Right lobe of liver (tissue), 6 donors: ENCODE measurements around the gene FEN1. TPM values are rescaled to one million over a fixed set of nuclear protein-coding genes. Genes with fewer than 3 reads are reported as not detected.

Experiments used
- ATAC-seq, 4 donors: fragments of 200-7000 bp; cut with Tn5 transposase; one replicate each; pipeline ENCODE4 v1.9.1; 2020; ENCODE audit warnings: mild to moderate bottlenecking in 4 of 4, moderate library complexity in 4 of 4
- DNase-seq, 3 donors: peaks; one replicate each; pipeline ENCODE4 v3.0.0-alpha.2; 2020
- H3K27ac ChIP-seq, 3 donors: fragments of 200-600 bp; one replicate each; pipeline ENCODE4 v1.8.0; 2022
- H3K27me3 ChIP-seq, 2 donors: fragments of 200-600 bp; one replicate each; pipeline ENCODE4 v1.8.0; 2022
- H3K36me3 ChIP-seq, 4 donors: fragments of 200-600 bp; sonication (generic) in 1 of 4; one replicate each; pipeline versions ENCODE4 v1.5.1 to v1.8.0; 2017 to 2022; ENCODE audit warnings: control low read depth in 1 of 4
- H3K4me1 ChIP-seq, 4 donors: fragments of 200-600 bp; sonication (generic) in 1 of 4; one replicate each; pipeline versions ENCODE4 v1.5.1 to v1.8.0; 2017 to 2022; ENCODE audit warnings: control low read depth in 1 of 4
- H3K4me3 ChIP-seq, 3 donors: fragments of 200-600 bp; one replicate each; pipeline ENCODE4 v1.8.0; 2022
- H3K9me3 ChIP-seq, 4 donors: fragments of 200-600 bp; sonication (generic) in 1 of 4; one replicate each; pipeline versions ENCODE4 v1.5.1 to v1.8.0; 2017 to 2022; ENCODE audit warnings: control low read depth in 1 of 4
- POLR2A ChIP-seq: fragments of 450-650 bp; IDR thresholded peaks from one replicate; pipeline ENCODE4 v1.6.1; 2017; ENCODE audit warnings: antibody characterized with exemption, mild to moderate bottlenecking
- WGBS: methylation state at CpG from one replicate; pipeline ENCODE4 v1.1.6; 2018; ENCODE audit warnings: low coverage, low lambda C conversion rate; ENCODE audit not compliant: insufficient coverage; ENCODE audit errors: missing lambda C conversion rate; 5-methylcytosine and 5-hydroxymethylcytosine counted together
- intact Hi-C, 2 donors: fragments of 100-400 bp; cut with DNase I; formaldehyde crosslinking; loops; one replicate each; pipeline versions ENCODE4 v1.11.2 to v1.14.1; 2022
- total RNA-seq, 6 experiments: library from RNA; depleted of rRNA in 2 of 6; stranded (reverse); fragments of >200 nt in 2 of 6; fragmentation: NEBNext Ultra II Directional in 3 of 6; extraction: Animal tissue kit (Norgen Biotek cat#: 25700) in 3 of 6; gene quantifications; one replicate each; pipeline versions ENCODE4 v1.1.0 to v1.2.4, GENCODE V29; 2016 to 2023
- TF ChIP-seq, protein P1 (sequence below), 4 donors: fragments of 200-600 bp in 3 of 4; fragments of 450-650 bp in 1 of 4; IDR thresholded peaks; one replicate each; pipeline versions ENCODE4 v1.5.1 to v1.8.0; 2016 to 2022; ENCODE audit warnings: antibody characterized with exemption in 4 of 4, mild to moderate bottlenecking in 2 of 4
- donor health status: DM: no; HTN: yes; CAD: no.
- donor health status: DM: no; HTN: no; CAD: no.
- donor health status: DM: no; HTN: no; CAD: no.
- donor health status: DM: no; HTN: yes; CAD: no.
- donor health status: DM: no; HTN: yes; CAD: no.

Gene FEN1
- total RNA-seq, 6 experiments from 2014 or later, result 4.0 to 13.3 (median 5.4) TPM

DNA sequence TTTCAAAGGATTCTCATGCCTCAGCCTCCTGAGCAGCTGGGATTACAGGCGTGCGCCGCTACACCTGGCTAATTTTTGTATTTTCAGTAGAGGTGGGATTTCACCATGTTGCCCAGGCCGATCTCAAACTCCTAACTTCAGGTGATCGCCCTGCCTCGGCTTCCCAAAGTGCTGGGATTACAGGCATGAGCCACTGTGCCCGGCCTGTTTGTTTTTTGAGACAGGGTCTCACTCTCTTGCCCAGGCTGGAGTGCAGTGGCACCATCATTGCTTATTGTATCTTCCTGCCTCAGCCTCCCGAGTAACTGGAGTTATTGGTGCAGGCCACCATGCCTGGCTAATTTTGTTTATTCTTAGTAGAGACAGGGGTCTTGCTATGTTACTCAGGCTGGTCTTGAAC, 43.5 kb downstream of the FEN1 start:
- no peak overlapping the region for H3K27ac ChIP-seq
- 97% methylated on average over 5 of the region's 8 CpGs for WGBS
- intact Hi-C loops, result no loop called here
- DNase-seq (no peak), ATAC-seq (no peak)
- H3K4me1 ChIP-seq, result peaks cover 0 to 11% (median 3%) of the 10 kb centered on the region in 4 donors
- H3K9me3 ChIP-seq, result no peaks in the 10 kb centered on the region
- no peak overlapping the region for H3K4me3 ChIP-seq
- H3K27me3 ChIP-seq, result no peaks in the 10 kb centered on the region
- TF ChIP-seq, protein P1, sequence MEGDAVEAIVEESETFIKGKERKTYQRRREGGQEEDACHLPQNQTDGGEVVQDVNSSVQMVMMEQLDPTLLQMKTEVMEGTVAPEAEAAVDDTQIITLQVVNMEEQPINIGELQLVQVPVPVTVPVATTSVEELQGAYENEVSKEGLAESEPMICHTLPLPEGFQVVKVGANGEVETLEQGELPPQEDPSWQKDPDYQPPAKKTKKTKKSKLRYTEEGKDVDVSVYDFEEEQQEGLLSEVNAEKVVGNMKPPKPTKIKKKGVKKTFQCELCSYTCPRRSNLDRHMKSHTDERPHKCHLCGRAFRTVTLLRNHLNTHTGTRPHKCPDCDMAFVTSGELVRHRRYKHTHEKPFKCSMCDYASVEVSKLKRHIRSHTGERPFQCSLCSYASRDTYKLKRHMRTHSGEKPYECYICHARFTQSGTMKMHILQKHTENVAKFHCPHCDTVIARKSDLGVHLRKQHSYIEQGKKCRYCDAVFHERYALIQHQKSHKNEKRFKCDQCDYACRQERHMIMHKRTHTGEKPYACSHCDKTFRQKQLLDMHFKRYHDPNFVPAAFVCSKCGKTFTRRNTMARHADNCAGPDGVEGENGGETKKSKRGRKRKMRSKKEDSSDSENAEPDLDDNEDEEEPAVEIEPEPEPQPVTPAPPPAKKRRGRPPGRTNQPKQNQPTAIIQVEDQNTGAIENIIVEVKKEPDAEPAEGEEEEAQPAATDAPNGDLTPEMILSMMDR (IDR thresholded peaks at IDR 0.05), result no peak
- TF ChIP-seq POLR2A, result no peak
- H3K36me3 ChIP-seq, result peaks cover 0 to 11% (median 0%) of the 10 kb centered on the region in 4 donors

DNA sequence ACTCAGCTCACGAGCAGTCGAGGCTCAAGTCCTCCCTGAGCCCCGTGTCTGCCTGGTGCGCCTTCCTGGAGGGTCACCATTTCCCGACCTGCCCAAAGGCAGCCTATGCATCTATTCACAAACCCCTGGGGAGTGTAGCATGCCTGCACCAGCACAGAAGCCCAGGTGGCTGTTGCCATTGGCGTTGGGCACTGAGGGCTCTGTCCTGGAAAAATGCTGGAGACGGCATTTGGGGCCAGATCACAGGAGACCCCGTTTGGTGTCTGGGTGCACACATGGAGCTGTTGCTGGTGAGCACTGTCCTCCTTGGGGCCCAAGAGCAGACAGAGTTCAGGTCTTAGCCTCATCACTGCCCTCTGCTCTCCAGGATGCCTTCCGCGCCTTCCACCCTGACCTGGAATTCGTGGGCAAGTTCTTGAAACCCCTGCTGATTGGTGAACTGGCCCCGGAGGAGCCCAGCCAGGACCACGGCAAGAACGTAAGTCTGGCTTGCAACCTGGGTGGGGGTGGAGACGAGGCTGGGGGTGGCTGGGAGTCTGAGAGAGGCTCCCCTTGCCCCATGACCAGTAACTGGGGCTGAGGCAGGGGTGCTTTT, 44.8 kb downstream of the FEN1 start:
- peaks cover 0 to 3% (median under 1%) of the 10 kb centered on the region in 4 donors for H3K4me1 ChIP-seq
- no peak for TF ChIP-seq POLR2A
- TF ChIP-seq, protein P1 (IDR thresholded peaks at IDR 0.05), result no peak
- intact Hi-C loops, result no loop called here
- peaks cover 0 to 11% (median 0%) of the 10 kb centered on the region in 4 donors for H3K36me3 ChIP-seq
- H3K9me3 ChIP-seq, result no peaks in the 10 kb centered on the region
- DNase-seq, result no peak
- no peak for ATAC-seq
- no peaks in the 10 kb centered on the region for H3K27me3 ChIP-seq
- no peak overlapping the region for H3K4me3 ChIP-seq
- 87% methylated on average over 5 of the region's 15 CpGs for WGBS
- H3K27ac ChIP-seq, result no peak overlapping the region

DNA sequence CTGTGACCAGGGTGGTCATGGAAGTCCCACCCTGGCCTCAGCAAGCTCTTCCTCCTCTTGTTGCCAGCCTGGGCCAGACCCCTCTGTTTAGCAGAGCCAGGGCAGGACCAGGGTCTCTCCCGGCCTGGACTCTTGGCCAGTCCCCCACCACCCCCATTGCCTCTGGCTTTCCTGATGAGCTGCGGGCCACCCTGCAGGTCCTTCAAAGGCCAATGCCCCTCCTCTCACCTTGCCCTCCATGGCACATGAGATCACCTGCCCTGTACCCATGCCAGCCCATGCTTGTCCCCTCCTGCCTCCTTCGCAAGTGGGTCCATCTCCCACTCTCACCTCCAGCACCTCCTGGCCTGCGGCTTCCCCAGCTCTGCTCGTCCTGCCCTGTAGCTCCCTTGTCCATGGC, 45.8 kb downstream of the FEN1 start:
- no peak for ATAC-seq
- H3K4me3 ChIP-seq, result no peak overlapping the region
- no peaks in the 10 kb centered on the region for H3K9me3 ChIP-seq
- TF ChIP-seq, protein P1 (IDR thresholded peaks at IDR 0.05), result no peak
- no peak for TF ChIP-seq POLR2A
- 90% methylated on average over 3 of the region's 5 CpGs for WGBS
- H3K27ac ChIP-seq, result no peak overlapping the region
- no peak for DNase-seq
- no peaks in the 10 kb centered on the region for H3K4me1 ChIP-seq
- intact Hi-C loops, result no loop called here
- peaks cover 0 to 11% (median 0%) of the 10 kb centered on the region in 4 donors for H3K36me3 ChIP-seq
- H3K27me3 ChIP-seq, result no peaks in the 10 kb centered on the region

DNA sequence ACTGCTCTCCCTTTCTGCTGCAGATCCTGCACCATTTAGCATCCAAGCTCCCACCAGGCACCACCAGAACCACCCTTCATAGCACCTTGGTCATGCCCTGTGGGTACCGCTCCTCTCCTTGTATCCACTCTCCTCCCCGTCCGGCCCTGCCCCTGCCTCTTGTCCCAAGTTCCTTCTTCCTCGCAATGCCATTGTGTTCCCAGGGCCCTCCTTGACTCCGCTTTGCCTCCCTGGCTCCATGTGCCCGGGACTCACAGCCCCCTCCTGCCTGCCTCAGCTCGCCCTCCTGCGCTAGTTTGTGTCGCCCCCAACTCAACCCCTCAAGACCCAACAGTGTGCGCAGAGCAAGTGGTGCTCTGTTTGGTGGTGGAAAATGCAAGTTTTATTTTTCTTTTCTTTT, 46.2 kb downstream of the FEN1 start:
- 90% methylated on average over 5 of the region's 10 CpGs for WGBS
- Histone ChIP-seq H3K27ac (no peak overlapping the region), H3K4me1 (no peaks in the 10 kb centered on the region), H3K4me3 (no peak overlapping the region), H3K9me3 (no peaks in the 10 kb centered on the region), H3K36me3 (peaks cover 0 to 11% (median 0%) of the 10 kb centered on the region in 4 donors), H3K27me3 (no peaks in the 10 kb centered on the region)
- ATAC-seq, result no peak
- intact Hi-C loops, result no loop called here
- TF ChIP-seq, protein P1 (IDR thresholded peaks at IDR 0.05), result no peak
- TF ChIP-seq POLR2A, result no peak
- DNase-seq, result no peak

DNA sequence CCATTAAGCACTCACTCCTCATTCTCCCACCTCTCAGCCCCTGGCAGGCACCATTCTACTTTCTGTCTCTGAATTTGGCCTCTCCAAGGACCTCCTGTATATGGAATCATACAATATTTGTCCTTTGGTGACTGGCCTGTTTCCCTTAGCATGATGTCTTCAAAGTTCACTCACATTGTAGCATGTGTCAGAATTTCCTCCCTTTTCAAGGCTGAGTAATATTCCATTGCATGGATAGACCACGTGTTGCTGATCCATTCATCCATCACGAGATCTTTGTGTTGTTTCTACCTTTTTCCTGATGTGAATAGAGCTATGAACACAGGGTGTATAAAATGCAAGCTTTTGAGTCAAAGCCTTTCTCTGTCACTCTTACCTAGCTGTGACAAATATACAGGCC, 47.0 kb downstream of the FEN1 start:
- ATAC-seq, result no peak
- no peaks in the 10 kb centered on the region for H3K27me3 ChIP-seq
- 94% methylated on average over 2 of the region's 2 CpGs for WGBS
- H3K27ac ChIP-seq, result no peak overlapping the region
- intact Hi-C loops, result no loop called here
- no peaks in the 10 kb centered on the region for H3K9me3 ChIP-seq
- H3K4me1 ChIP-seq, result no peaks in the 10 kb centered on the region
- DNase-seq, result no peak
- no peak overlapping the region for H3K4me3 ChIP-seq
- no peak for TF ChIP-seq POLR2A
- TF ChIP-seq, protein P1 (IDR thresholded peaks at IDR 0.05), result no peak
- H3K36me3 ChIP-seq, result peaks cover 0 to 11% (median 0%) of the 10 kb centered on the region in 4 donors
